ENCODE measurements around the gene DOCK10. TPM values are rescaled to one million over a fixed set of nuclear protein-coding genes. Genes with fewer than 3 reads are reported as not detected.

DOCK10 gene
- total RNA-seq, 4 donors from 2014 or later, result 16.7 to 37.2 (median 20.8) TPM

DNA sequence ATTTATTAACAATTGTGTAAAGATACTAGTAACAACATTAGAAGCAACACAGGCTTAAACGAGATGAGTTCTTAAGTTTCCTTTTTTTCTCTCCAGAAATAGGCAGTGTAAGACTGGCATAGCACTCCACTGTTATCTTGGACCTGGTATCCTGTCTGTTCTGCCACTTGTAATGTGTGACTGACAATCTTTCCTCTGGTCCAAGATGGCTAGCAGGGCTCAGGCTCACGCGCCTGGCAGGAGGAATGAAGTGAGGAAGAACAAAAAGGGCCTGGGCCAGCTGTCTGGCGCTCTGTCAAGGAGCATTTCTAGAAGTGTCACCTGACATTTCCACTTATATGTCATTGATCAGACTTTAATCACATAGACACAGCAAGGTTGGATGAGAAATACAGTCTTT is 294.5 kb downstream of the DOCK10 start:
- Histone ChIP-seq H3K27ac (no peak overlapping the region), H3K4me1 (no peaks in the 10 kb centered on the region), H3K9me3 (no peaks in the 10 kb centered on the region), H3K27me3 (no peaks in the 10 kb centered on the region), H3K36me3 (no peaks in the 10 kb centered on the region), H3K4me3 (no peak overlapping the region)
- WGBS, 2 donors, result 90 to 91% methylated on average over 4 of the region's 4 CpGs
- no peak for DNase-seq (ENCODE audit: low spot score in 2 of 2)
- TF ChIP-seq EP300 (IDR thresholded peaks at IDR 0.05), result no peak
- TF ChIP-seq POLR2A (IDR thresholded peaks at IDR 0.05), result no peak
- TF ChIP-seq, protein P1, sequence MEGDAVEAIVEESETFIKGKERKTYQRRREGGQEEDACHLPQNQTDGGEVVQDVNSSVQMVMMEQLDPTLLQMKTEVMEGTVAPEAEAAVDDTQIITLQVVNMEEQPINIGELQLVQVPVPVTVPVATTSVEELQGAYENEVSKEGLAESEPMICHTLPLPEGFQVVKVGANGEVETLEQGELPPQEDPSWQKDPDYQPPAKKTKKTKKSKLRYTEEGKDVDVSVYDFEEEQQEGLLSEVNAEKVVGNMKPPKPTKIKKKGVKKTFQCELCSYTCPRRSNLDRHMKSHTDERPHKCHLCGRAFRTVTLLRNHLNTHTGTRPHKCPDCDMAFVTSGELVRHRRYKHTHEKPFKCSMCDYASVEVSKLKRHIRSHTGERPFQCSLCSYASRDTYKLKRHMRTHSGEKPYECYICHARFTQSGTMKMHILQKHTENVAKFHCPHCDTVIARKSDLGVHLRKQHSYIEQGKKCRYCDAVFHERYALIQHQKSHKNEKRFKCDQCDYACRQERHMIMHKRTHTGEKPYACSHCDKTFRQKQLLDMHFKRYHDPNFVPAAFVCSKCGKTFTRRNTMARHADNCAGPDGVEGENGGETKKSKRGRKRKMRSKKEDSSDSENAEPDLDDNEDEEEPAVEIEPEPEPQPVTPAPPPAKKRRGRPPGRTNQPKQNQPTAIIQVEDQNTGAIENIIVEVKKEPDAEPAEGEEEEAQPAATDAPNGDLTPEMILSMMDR (IDR thresholded peaks at IDR 0.05), result no peak

DNA sequence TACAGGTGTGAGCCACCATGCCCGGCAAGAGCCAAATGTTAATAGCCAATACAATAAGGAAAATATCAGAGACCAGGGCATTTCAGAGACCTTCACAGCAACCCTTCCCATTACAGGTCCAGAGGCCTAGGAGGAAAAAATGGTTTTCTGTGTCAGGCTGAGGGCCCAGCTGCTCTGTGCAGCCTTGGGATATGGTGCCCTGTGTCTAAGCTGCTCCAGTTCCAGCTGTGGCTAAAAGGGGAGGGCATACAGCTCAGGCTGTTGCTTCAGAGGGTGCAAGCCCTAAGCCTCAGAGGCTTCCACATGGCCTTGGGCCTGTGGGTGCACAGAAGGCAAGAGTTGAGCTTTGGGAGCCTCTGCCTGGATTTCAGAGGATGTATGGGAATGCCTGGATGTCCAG is 306.0 kb downstream of the DOCK10 start:
- Histone ChIP-seq H3K4me1 (no peaks in the 10 kb centered on the region), H3K4me3 (no peak overlapping the region), H3K36me3 (no peaks in the 10 kb centered on the region), H3K9me3 (peaks cover 0 to 19% (median 2%) of the 10 kb centered on the region in 4 donors), H3K27me3 (no peaks in the 10 kb centered on the region), H3K27ac (no peak overlapping the region)
- 92 to 93% methylated on average over 1 of the region's 1 CpG for WGBS, 2 donors
- no peak for DNase-seq (ENCODE audit: low spot score in 2 of 2)
- no peak for TF ChIP-seq EP300 (IDR thresholded peaks at IDR 0.05)
- no peak for TF ChIP-seq POLR2A (IDR thresholded peaks at IDR 0.05)
- TF ChIP-seq, protein P1 (IDR thresholded peaks at IDR 0.05), result no peak

DNA sequence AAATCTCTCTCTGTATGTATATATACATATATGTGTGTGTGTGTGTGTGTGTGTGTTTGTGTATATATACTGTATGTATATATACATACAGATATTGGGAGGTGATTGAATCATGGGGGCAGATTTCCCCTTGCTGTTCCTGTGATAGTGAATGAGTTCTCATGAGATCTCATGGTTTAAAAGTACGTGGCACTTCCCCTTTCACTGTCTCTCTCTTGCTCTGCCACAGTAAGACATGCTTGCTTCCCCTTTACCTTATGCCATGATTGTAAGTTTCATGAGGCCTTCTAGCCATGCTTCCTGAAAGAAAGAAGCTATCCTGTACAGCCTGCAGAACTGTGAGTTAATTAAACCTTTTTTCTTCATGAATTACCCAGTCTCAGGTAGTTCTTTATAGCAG is 307.3 kb downstream of the DOCK10 start:
- Histone ChIP-seq H3K27ac (no peak overlapping the region), H3K9me3 (peaks cover 0 to 19% (median 2%) of the 10 kb centered on the region in 4 donors), H3K27me3 (no peaks in the 10 kb centered on the region), H3K4me3 (no peak overlapping the region), H3K4me1 (no peaks in the 10 kb centered on the region), H3K36me3 (no peaks in the 10 kb centered on the region)
- 68 to 71% methylated on average over 1 of the region's 1 CpG for WGBS, 2 donors
- TF ChIP-seq, protein P1 (IDR thresholded peaks at IDR 0.05), result no peak
- TF ChIP-seq POLR2A (IDR thresholded peaks at IDR 0.05) (no peak), EP300 (IDR thresholded peaks at IDR 0.05) (no peak)
- no peak for DNase-seq (ENCODE audit: low spot score in 2 of 2)

DNA sequence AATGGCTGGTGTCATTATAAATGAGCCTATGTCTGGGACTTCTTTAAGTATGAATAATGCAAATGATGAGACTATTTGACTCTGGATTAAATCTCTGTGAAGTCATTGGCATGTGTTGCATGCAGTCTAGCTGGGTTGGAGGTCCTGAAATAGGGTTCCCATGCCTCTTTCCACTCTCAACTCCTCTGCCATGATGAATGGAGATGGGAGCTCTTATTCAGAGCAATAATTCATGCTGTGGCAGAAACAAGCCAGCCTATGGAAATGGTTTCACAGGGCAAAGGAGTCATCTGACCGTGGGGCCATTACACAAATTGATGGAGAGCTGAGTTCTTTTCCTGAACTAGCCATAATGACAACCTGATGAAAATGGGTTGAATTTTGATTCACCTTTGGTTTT is 310.6 kb downstream of the DOCK10 start:
- WGBS, 2 donors, result 62 to 80% methylated on average over 1 of the region's 1 CpG
- no peak for DNase-seq (ENCODE audit: low spot score in 2 of 2)
- TF ChIP-seq, protein P1 (IDR thresholded peaks at IDR 0.05), result no peak
- TF ChIP-seq EP300 (IDR thresholded peaks at IDR 0.05) (no peak), POLR2A (IDR thresholded peaks at IDR 0.05) (no peak)
- Histone ChIP-seq H3K9me3 (peaks cover 0 to 30% (median 2%) of the 10 kb centered on the region in 4 donors), H3K4me1 (no peaks in the 10 kb centered on the region), H3K27me3 (no peaks in the 10 kb centered on the region), H3K36me3 (no peaks in the 10 kb centered on the region), H3K4me3 (no peak overlapping the region), H3K27ac (no peak overlapping the region)

DNA sequence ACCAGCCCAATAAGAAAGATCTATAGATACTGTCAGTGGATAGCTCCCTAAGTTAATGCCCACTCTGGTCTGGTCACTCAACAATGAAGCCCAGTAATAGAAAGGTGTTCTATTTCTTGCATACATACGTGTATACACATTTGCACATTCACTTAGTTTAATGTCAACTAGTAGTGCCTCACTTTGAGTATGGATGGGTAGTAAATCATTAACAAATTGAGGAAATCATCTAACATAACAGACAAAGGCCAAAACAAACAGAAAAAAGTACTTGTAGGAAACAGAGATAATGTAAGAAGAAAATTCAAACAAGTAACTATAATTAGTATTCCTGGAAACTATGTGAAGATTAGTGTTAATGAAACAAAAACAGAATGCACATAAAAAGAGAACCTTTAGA is 312.8 kb downstream of the DOCK10 start:
- H3K4me1 ChIP-seq, result no peaks in the 10 kb centered on the region
- no peaks in the 10 kb centered on the region for H3K27me3 ChIP-seq
- H3K9me3 ChIP-seq, result peaks cover 0 to 16% (median 0%) of the 10 kb centered on the region in 4 donors
- WGBS, 2 donors, result 88 to 93% methylated on average over 1 of the region's 1 CpG
- TF ChIP-seq, protein P1 (IDR thresholded peaks at IDR 0.05), result no peak
- no peak overlapping the region for H3K27ac ChIP-seq
- DNase-seq (ENCODE audit: low spot score in 2 of 2), result no peak
- no peaks in the 10 kb centered on the region for H3K36me3 ChIP-seq
- H3K4me3 ChIP-seq, result no peak overlapping the region
